HG03139 (cell line): ENCODE results near the gene VAV3.

Experiments used
- ATAC-seq: cut with Tn5 transposase; IDR thresholded peaks from one replicate; pipeline ENCODE4 v1.9.1; 2021; ENCODE audit not compliant: unreplicated experiment

VAV3 gene

DNA sequence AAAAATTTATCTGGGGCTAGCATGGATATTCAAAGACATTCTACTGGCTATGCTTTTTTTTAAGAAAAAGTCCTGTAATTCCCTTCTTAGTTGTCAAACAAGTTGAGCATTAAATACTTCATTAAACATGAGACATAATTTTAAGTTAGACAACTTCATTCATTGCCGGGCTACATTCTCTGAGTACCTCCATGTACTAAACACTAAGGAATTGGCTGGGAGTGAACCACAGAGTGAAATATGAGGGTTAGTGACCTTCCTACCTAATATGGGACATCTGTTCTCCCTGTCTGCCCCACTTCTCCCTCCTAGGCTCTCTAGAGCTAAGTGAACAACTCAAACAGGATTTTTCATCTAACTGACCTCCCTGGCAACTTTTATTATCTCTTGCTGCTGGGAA, 370.4 kb downstream of the VAV3 start:
- ATAC-seq = no peak

- no peak for ATAC-seq
Observed at GRCh38 chr1:107593501-107594209, 371.3 kb downstream of the VAV3 start.

- ATAC-seq = no peak
Observed at GRCh38 chr1:107590900-107591622, 373.9 kb downstream of the VAV3 start.

DNA sequence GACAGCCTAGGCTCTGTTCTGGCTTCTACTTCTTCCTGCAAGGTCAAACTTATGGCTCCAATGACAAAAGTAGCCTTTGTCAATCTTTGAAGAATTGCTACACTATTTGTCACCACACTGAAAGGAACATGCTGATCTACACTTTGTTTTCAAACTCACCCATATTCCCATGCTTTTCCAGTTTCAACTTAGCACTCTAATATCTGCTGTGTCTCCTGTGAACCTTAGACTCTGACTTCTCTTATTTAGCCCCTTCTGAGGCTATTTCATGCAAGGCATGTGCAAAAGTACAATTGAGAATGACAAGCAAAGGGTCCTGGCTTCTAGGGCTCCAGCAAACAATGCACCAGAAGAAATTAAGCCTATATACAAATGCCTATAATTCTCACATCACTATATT, 374.9 kb downstream of the VAV3 start:
- no peak for ATAC-seq

- no peak for ATAC-seq
Observed at GRCh38 chr1:107588321-107588720, 376.7 kb downstream of the VAV3 start.

DNA sequence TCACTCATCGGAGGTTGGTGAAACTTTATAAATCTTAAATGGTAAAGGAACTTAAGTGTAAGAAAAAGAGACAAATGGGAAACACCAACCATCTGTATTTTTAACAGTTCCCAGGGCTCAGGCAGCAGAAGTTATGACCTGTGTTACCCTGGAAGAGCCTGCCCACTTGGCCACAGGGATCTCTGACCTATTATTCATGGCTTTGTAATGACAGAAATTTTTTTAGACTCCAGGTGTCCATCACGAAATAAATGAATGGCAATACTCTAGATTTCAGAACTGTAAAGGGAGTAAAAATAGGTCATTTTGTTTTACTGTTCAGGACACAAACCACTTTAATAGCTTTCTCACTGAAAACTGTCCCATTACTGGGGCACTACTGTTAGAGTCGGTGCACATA, 389.8 kb downstream of the VAV3 start:
- no peak for ATAC-seq

DNA sequence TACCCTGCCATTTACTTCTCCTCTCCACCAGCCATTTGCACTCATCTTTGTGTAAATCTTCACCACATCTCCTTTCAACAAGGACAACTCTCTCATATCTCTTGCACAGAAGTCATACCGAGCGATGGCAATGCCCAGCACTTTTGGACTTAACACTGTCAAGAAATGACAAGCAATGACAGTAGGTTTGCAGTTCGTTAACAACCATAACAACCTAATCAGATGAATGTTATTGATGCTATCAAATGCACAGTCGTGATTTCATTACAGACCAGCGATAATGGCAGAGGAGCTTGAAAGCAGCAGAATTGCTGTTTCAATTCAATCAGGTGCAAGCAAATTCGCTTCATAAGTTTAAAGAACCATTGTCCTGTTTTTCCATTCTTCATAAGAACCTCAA, 390.9 kb downstream of the VAV3 start:
- no peak for ATAC-seq

GRCh38 chr1:107572674-107573211, 392.2 kb downstream of the VAV3 start:
- ATAC-seq = no peak

- ATAC-seq = no peak
Observed at GRCh38 chr1:107570768-107571167, 394.2 kb downstream of the VAV3 start.

- no peak for ATAC-seq
Observed at GRCh38 chr1:107563441-107563840, 401.5 kb downstream of the VAV3 start.

GRCh38 chr1:107559881-107560280, 405.1 kb downstream of the VAV3 start:
- ATAC-seq = no peak

- ATAC-seq = no peak
Observed at GRCh38 chr1:107557095-107557494, 407.9 kb downstream of the VAV3 start.

DNA sequence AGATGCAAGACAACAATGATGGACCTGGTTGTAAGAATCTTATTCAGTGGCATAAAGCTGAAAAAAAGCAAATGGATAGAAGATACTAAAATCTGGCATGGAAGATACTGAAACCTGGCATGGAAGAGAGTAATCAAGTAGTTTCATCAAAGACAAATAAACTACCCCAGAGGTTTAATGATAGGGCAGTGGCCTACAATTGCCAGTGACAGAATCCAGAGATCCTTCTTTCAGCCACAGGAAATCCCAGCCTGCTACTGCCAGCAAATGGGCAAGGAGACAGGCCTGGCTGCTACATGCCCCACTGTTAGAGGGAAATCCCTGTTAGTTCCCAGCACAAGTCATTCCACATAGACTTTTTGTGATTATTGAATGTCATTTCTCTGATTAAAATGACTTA, 409.4 kb downstream of the VAV3 start:
- ATAC-seq = no peak

DNA sequence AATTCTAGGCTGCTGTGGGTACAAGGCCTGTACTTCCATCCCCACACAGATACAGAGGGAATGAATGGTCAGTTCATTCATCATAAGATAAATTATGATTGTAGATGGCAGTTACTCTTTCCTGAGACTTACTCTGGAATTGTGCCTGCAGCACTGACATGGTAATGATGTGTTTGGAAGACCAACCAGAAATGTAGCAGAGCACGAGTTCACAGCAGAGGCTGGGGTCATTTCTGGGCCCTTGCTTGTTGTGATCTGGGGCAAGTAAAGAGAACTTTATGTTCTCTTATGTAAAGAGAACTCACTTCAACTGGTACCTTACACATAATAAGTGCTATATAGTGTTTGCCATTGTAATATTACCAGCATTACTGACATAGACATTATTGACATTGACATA, 412.2 kb downstream of the VAV3 start:
- no peak for ATAC-seq

DNA sequence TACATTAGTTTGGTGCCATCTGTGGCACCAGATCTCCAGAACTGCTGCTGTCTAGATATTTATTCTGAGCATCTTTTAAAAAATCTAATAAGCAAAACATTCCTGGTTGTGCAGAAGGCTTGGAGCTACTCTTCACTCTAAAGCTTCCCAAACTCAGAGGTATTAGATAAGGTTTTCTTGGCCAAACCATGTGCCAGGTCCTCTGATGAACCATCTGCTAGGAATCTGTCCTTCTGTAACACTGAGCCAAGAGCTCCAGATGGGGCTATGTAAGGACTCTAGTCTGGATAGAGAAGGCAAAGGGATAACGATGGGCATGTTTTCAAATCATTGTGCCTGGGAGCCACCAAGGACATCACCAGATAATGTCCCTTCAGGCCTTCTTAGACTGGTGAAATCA, 413.5 kb downstream of the VAV3 start:
- no peak for ATAC-seq

GRCh38 chr1:107550358-107550757, 414.6 kb downstream of the VAV3 start:
- no peak for ATAC-seq

GRCh38 chr1:107549152-107549810, 415.7 kb downstream of the VAV3 start:
- ATAC-seq = no peak

DNA sequence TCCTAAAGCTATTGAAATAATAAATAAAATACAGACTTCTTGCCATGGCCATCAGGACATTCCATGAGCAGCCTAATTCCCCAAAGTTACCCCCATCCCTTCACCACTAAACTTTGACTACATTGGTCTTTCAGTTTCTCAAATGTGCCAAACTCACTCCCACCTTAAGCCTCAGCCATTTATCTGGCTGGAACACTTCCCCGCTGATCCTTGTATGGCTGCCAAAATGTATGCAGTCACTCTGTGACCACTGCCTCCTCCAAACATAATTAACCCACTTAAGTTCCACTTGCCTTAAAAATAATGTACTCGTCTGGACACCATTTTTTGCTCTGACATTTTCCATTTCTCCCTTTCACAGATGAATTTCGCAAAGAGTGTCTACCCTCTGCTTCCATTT, 416.7 kb downstream of the VAV3 start:
- ATAC-seq = no peak

GRCh38 chr1:107547363-107548155, 417.4 kb downstream of the VAV3 start:
- no peak for ATAC-seq

GRCh38 chr1:107546576-107546975, 418.4 kb downstream of the VAV3 start:
- ATAC-seq = no peak

- ATAC-seq = no peak
Observed at GRCh38 chr1:107545879-107546278, 419.1 kb downstream of the VAV3 start.
